HEK293 (cell line): Measurements from ENCODE around the gene OTUD1.

Source experiments
- CTCF ChIA-PET: fragments of 350-600 bp; formaldehyde crosslinking; extraction: SDS; loops from one replicate; lab custom pipeline; 2021; ENCODE audit warnings: antibody characterized with exemption; lab: Yijun Ruan, JAX
- POLR2A ChIA-PET: fragments of 300-600 bp; formaldehyde crosslinking; extraction: SDS; loops from one replicate; lab custom pipeline; 2020; ENCODE audit warnings: antibody characterized with exemption, inconsistent platforms; lab: Yijun Ruan, JAX
- H3K27ac ChIP-seq: fragments of 200-500 bp; sonication (Bioruptor generic); 2 replicates; pipeline ENCODE4 v1.5.1; 2014; ENCODE audit warnings: low read depth, low read length, control low read depth, inconsistent platforms; ENCODE audit errors: extremely low read depth
- H3K36me3 ChIP-seq, 2 experiments: fragments of 200-500 bp in 1 of 2; sonication (Bioruptor generic) in 1 of 2; 1 replicate in 1 of 2; 2 replicates in 1 of 2; pipeline ENCODE4 v1.5.1; 2014 to 2017; ENCODE audit warnings: inconsistent platforms in 2 of 2, low read length in 2 of 2; ENCODE audit not compliant: control insufficient read depth in 2 of 2, insufficient read depth in 1 of 2
- H3K4me1 ChIP-seq: fragments of 200-500 bp; sonication (Bioruptor generic); 2 replicates; pipeline ENCODE4 v1.5.1; 2014; ENCODE audit warnings: mild to moderate bottlenecking, low read length, inconsistent platforms; ENCODE audit not compliant: control insufficient read depth, insufficient read depth
- H3K4me3 ChIP-seq: 2 replicates; pipeline ENCODE4 v1.5.1; 2011; ENCODE audit warnings: low read depth, mild to moderate bottlenecking, control low read depth, low read length, moderate library complexity
- H3K9me3 ChIP-seq: fragments of 200-500 bp; sonication (Bioruptor generic); 2 replicates; pipeline ENCODE4 v1.5.1; 2014; ENCODE audit warnings: low read depth, low read length, inconsistent platforms; ENCODE audit not compliant: control insufficient read depth, insufficient read depth
- BCL11A ChIP-seq: fragments of 450-650 bp; formaldehyde crosslinking; IDR thresholded peaks from 2 replicates; pipeline ENCODE4 v1.5.1; 2016; ENCODE audit warnings: low read depth, missing biosample characterization, missing genetic modification characterization
- GLIS1 ChIP-seq: fragments of 450-650 bp; formaldehyde crosslinking; IDR thresholded peaks from 2 replicates; pipeline ENCODE4 v1.5.1; 2016; ENCODE audit warnings: missing biosample characterization, missing genetic modification characterization
- HOXD13 ChIP-seq: sonication (generic); formaldehyde crosslinking; IDR thresholded peaks from 2 replicates; pipeline ENCODE4 v1.8.0; 2022; ENCODE audit warnings: missing genetic modification reagents, borderline replicate concordance
- KLF9 ChIP-seq: fragments of 450-650 bp; formaldehyde crosslinking; IDR thresholded peaks from 2 replicates; pipeline ENCODE4 v1.5.1; 2016; ENCODE audit warnings: missing biosample characterization, missing genetic modification characterization, low read depth
- ZBTB44 ChIP-seq: fragments of 450-650 bp; IDR thresholded peaks from 2 replicates; pipeline ENCODE4 v1.5.1; 2018; ENCODE audit warnings: missing biosample characterization, mild to moderate bottlenecking, missing genetic modification characterization
- ZFP3 ChIP-seq: fragments of 450-650 bp; formaldehyde crosslinking; IDR thresholded peaks from 2 replicates; pipeline ENCODE4 v1.5.1; 2016; ENCODE audit warnings: low read depth, missing biosample characterization, missing genetic modification characterization
- ZFP69B ChIP-seq: fragments of 450-650 bp; formaldehyde crosslinking; IDR thresholded peaks from 2 replicates; pipeline ENCODE4 v1.5.1; 2016; ENCODE audit warnings: missing biosample characterization, missing genetic modification characterization
- ZNF114 ChIP-seq: fragments of 450-650 bp; formaldehyde crosslinking; IDR thresholded peaks from 2 replicates; pipeline ENCODE4 v1.5.0; 2017; ENCODE audit warnings: missing biosample characterization, missing genetic modification characterization
- ZNF121 ChIP-seq: fragments of 450-650 bp; formaldehyde crosslinking; IDR thresholded peaks from 2 replicates; pipeline ENCODE4 v1.5.1; 2016; ENCODE audit warnings: missing biosample characterization, missing genetic modification characterization
- ZNF132 ChIP-seq: fragments of 450-650 bp; formaldehyde crosslinking; IDR thresholded peaks from 2 replicates; pipeline ENCODE4 v1.5.1; 2017; ENCODE audit warnings: missing biosample characterization, missing genetic modification characterization, borderline replicate concordance
- ZNF302 ChIP-seq: fragments of 450-650 bp; formaldehyde crosslinking; IDR thresholded peaks from 2 replicates; pipeline ENCODE4 v1.5.1; 2016; ENCODE audit warnings: missing biosample characterization, missing genetic modification characterization, low read depth
- ZNF341 ChIP-seq: fragments of 450-650 bp; formaldehyde crosslinking; IDR thresholded peaks from 2 replicates; pipeline ENCODE4; 2016; ENCODE audit warnings: low read depth, missing biosample characterization, missing genetic modification characterization
- ZNF354C ChIP-seq: fragments of 450-650 bp; formaldehyde crosslinking; IDR thresholded peaks from 2 replicates; pipeline ENCODE4 v1.5.1; 2016; ENCODE audit warnings: missing biosample characterization, missing genetic modification characterization, low read depth, borderline replicate concordance
- ZNF391 ChIP-seq: fragments of 450-650 bp; formaldehyde crosslinking; IDR thresholded peaks from 2 replicates; pipeline ENCODE4 v1.5.1; 2016; ENCODE audit warnings: low read depth, missing biosample characterization, missing genetic modification characterization, borderline replicate concordance
- ZNF518A ChIP-seq: fragments of 450-650 bp; formaldehyde crosslinking; conservative IDR thresholded peaks from 2 replicates; pipeline ENCODE4 v1.5.1; 2016; ENCODE audit warnings: low read depth, missing biosample characterization, missing genetic modification characterization

The OTUD1 gene

GRCh38 chr10:23403278-23403677 is 35.6 kb upstream of the OTUD1 start (continued):
- no peak for TF ChIP-seq ZNF518A (tag by site-specific recombination)
- no peak for TF ChIP-seq GLIS1 (tag by site-specific recombination)
- TF ChIP-seq HOXD13 (CRISPR knock-in tag): no peak

- no peak overlapping the region for H3K27ac ChIP-seq
- H3K4me1 ChIP-seq: no peaks in the 10 kb centered on the region; the same call in 1 of the 2 replicates
- no peaks in the 10 kb centered on the region for H3K36me3 ChIP-seq
- H3K4me3 ChIP-seq: no peak overlapping the region
- no peaks in the 10 kb centered on the region for H3K9me3 ChIP-seq
- ChIA-PET POLR2A (no interaction called here), CTCF (interaction anchor here (1.1 to 2.4 kb wide), 3 partner anchors 89 to 1115 kb away, joined by 3 to 9 read pairs (median 7); no protein-coding TSS in a partner anchor)
- no peak for TF ChIP-seq BCL11A (tag by site-specific recombination)
- no peak for TF ChIP-seq ZNF114
- TF ChIP-seq ZNF121 (tag by site-specific recombination): peak; percentile 67; the same call in 1 of the 2 replicates
- TF ChIP-seq KLF9 (tag by site-specific recombination): no peak
Observed at GRCh38 chr10:23403719-23404118, 35.2 kb upstream of the OTUD1 start.

- Histone ChIP-seq H3K4me3 (no peak overlapping the region), H3K36me3 (no peaks in the 10 kb centered on the region), H3K27ac (no peak overlapping the region), H3K9me3 (no peaks in the 10 kb centered on the region)
- ChIA-PET CTCF (interaction anchor here (1.1 to 2.4 kb wide), 3 partner anchors 90 to 1114 kb away, joined by 3 to 9 read pairs (median 7); no protein-coding TSS in a partner anchor), POLR2A (no interaction called here)
- TF ChIP-seq ZNF132 (no peak), ZFP69B (tag by site-specific recombination) (no peak), ZNF341 (tag by site-specific recombination) (no peak), ZNF354C (no peak), ZNF391 (tag by site-specific recombination) (no peak), ZBTB44 (tag by site-specific recombination) (no peak), ZNF302 (tag by site-specific recombination) (no peak), ZFP3 (tag by site-specific recombination) (no peak)
- TF ChIP-seq, all 188 proteins: peak for 0
- no peaks in the 10 kb centered on the region; the same call in 1 of the 2 replicates for H3K4me1 ChIP-seq
Observed at GRCh38 chr10:23404461-23404980, 34.4 kb upstream of the OTUD1 start.
